Lung (tissue), 12 donors: Measurements from ENCODE around the gene OTOP3. TPM values are rescaled to one million over a fixed set of nuclear protein-coding genes. Genes with fewer than 3 reads are reported as not detected.

Experiments used
- ATAC-seq: fragments of 200-7000 bp; cut with Tn5 transposase; one replicate; pipeline ENCODE4 v1.9.1; 2020; ENCODE audit warnings: moderate number of reproducible peaks; ENCODE audit not compliant: insufficient read depth, low FRiP score
- DNase-seq, 3 donors: peaks; one replicate each; pipeline ENCODE4 v3.0.0-alpha.2; 2013 to 2017
- H3K27ac ChIP-seq, 2 donors: one replicate each; pipeline ENCODE4 v1.5.1; 2013; ENCODE audit warnings: mild to moderate bottlenecking in 2 of 2, moderate library complexity in 2 of 2, control low read depth in 1 of 2, inconsistent platforms in 1 of 2, low read depth in 1 of 2, low read length in 1 of 2
- H3K27me3 ChIP-seq, 3 donors: one replicate each; pipeline ENCODE4 v1.5.1; 2013; ENCODE audit warnings: low read length in 2 of 3; ENCODE audit not compliant: control insufficient read depth in 3 of 3, insufficient read depth in 3 of 3
- H3K36me3 ChIP-seq, 4 donors: one replicate each; pipeline ENCODE4 v1.5.1; 2013; ENCODE audit warnings: low read length in 4 of 4, mild to moderate bottlenecking in 1 of 4, moderate library complexity in 1 of 4; ENCODE audit not compliant: control insufficient read depth in 4 of 4, insufficient read depth in 4 of 4
- H3K4me1 ChIP-seq, 5 donors: one replicate each; pipeline ENCODE4 v1.5.1; 2013; ENCODE audit warnings: low read length in 5 of 5, mild to moderate bottlenecking in 2 of 5, moderate library complexity in 1 of 5; ENCODE audit not compliant: control insufficient read depth in 5 of 5, insufficient read depth in 5 of 5
- H3K4me3 ChIP-seq: one replicate; pipeline ENCODE4 v1.5.1; 2013; ENCODE audit warnings: mild to moderate bottlenecking, control low read depth, moderate library complexity
- H3K9ac ChIP-seq, 2 donors: one replicate each; pipeline ENCODE4 v1.5.1; 2013; ENCODE audit warnings: low read length in 2 of 2, control low read depth in 1 of 2; ENCODE audit not compliant: insufficient read depth in 1 of 2
- H3K9me3 ChIP-seq, 4 donors: one replicate each; pipeline ENCODE4 v1.5.1; 2013; ENCODE audit warnings: low read length in 3 of 4, mild to moderate bottlenecking in 1 of 4, moderate library complexity in 1 of 4; ENCODE audit not compliant: control insufficient read depth in 4 of 4, insufficient read depth in 3 of 4
- CTCF ChIP-seq: IDR thresholded peaks from 2 replicates; pipeline ENCODE4 v1.5.1; 2012; ENCODE audit warnings: mild to moderate bottlenecking; ENCODE audit errors: control extremely low read depth, extremely low read depth
- WGBS, 2 donors: extraction: QIAGEN DNeasy Blood & Tissue Kit; methylation state at CpG; one replicate each; pipeline ENCODE4 v1.1.7; 2013; 5-methylcytosine and 5-hydroxymethylcytosine counted together
- polyA plus RNA-seq, 2 donors: library from polyadenylated mRNA; stranded (reverse); fragments of 200-250 nt; gene quantifications; one replicate each; pipeline ENCODE4 v1.2.1, GENCODE V29; 2013
- total RNA-seq, 2 donors: library from RNA; depleted of rRNA in 1 of 2; stranded (reverse); fragments of >200 nt in 1 of 2; gene quantifications; one replicate each; pipeline ENCODE4 v1.2.1, GENCODE V29; 2014 to 2021
- donor health status: control.
- donor health status: control.
- donor health status: Bipolar disorder and iron deficiency.
- donor health status: healthy.
- donor health status: DM: yes; HTN: yes; CAD: no.

Gene OTOP3
- total and polyA plus RNA-seq, 4 donors, result not detected

GRCh38 chr17:74901353-74902135 lies 34.2 kb upstream of the OTOP3 start:
- Histone ChIP-seq H3K27me3 (peaks cover 0 to 4% (median 1%) of the 10 kb centered on the region in 3 donors), H3K9me3 (peaks cover 0 to 3% (median 0%) of the 10 kb centered on the region in 4 donors), H3K27ac (no peak overlapping the region), H3K4me3 (no peak overlapping the region), H3K36me3 (no peaks in the 10 kb centered on the region), H3K9ac (no peak overlapping the region), H3K4me1 (no peaks in the 10 kb centered on the region)
- WGBS, 2 donors, result 45 to 59% methylated on average over 14 of the region's 14 CpGs
- DNase-seq, result no peak
- TF ChIP-seq CTCF, result no peak
- no peak for ATAC-seq

GRCh38 chr17:74903034-74903433 lies 32.7 kb upstream of the OTOP3 start:
- H3K4me1 ChIP-seq, result no peaks in the 10 kb centered on the region
- no peak overlapping the region for H3K4me3 ChIP-seq
- H3K27ac ChIP-seq, result no peak overlapping the region
- no peak for TF ChIP-seq CTCF
- H3K9ac ChIP-seq, result no peak overlapping the region
- WGBS, 2 donors, result 87 to 90% methylated on average over 9 of the region's 9 CpGs
- H3K36me3 ChIP-seq, result no peaks in the 10 kb centered on the region
- H3K9me3 ChIP-seq, result peaks cover 0 to 3% (median 0%) of the 10 kb centered on the region in 4 donors
- DNase-seq, result no peak
- no peaks in the 10 kb centered on the region for H3K27me3 ChIP-seq
- ATAC-seq, result no peak

GRCh38 chr17:74903671-74904070 lies 32.0 kb upstream of the OTOP3 start:
- Histone ChIP-seq H3K4me3 (no peak overlapping the region), H3K27me3 (no peaks in the 10 kb centered on the region), H3K9me3 (peaks cover 0 to 3% (median 0%) of the 10 kb centered on the region in 4 donors), H3K4me1 (no peaks in the 10 kb centered on the region), H3K36me3 (no peaks in the 10 kb centered on the region), H3K9ac (no peak overlapping the region), H3K27ac (no peak overlapping the region)
- WGBS, 2 donors, result 73 to 77% methylated on average over 6 of the region's 6 CpGs
- ATAC-seq, result no peak
- DNase-seq, result no peak
- no peak for TF ChIP-seq CTCF
